Measurements from ENCODE around the gene UBIAD1.

DNA sequence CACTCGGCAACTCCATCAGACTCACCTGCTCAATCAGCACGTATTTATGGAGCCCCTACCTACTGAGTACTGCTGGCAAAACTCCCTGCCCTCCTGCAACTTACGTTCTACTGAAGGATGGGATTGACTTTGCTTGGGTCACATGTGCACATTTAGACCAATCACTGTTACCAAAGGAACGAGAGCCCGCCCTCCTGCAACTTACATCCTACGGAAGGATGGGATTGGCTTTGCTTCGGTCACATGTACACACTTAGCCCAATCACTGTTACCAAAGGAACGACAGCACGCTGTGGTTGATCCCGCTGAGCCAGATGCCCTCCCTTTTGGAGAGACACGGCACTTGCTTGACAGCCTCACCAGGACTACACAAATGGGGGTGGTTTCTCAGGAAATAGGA is 46.0 kb downstream of the UBIAD1 start:
- TF ChIP-seq, protein P1, sequence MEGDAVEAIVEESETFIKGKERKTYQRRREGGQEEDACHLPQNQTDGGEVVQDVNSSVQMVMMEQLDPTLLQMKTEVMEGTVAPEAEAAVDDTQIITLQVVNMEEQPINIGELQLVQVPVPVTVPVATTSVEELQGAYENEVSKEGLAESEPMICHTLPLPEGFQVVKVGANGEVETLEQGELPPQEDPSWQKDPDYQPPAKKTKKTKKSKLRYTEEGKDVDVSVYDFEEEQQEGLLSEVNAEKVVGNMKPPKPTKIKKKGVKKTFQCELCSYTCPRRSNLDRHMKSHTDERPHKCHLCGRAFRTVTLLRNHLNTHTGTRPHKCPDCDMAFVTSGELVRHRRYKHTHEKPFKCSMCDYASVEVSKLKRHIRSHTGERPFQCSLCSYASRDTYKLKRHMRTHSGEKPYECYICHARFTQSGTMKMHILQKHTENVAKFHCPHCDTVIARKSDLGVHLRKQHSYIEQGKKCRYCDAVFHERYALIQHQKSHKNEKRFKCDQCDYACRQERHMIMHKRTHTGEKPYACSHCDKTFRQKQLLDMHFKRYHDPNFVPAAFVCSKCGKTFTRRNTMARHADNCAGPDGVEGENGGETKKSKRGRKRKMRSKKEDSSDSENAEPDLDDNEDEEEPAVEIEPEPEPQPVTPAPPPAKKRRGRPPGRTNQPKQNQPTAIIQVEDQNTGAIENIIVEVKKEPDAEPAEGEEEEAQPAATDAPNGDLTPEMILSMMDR (IDR thresholded peaks at IDR 0.05; ENCODE audit: insufficient read depth, low read length, poor library complexity, severe bottlenecking): no peak
- TF ChIP-seq EZH2phosphoT487 (conservative IDR thresholded peaks at IDR 0.05; ENCODE audit: low read length): no peak

All from SU-DHL-6 (cell line).